HG02623 (cell line): ENCODE data around the gene PAQR8.

ENCODE experiments used
- ATAC-seq: cut with Tn5 transposase; IDR thresholded peaks from one replicate; pipeline ENCODE4 v1.9.1; 2021; ENCODE audit warnings: moderate library complexity; ENCODE audit not compliant: unreplicated experiment

Gene PAQR8

GRCh38 chr6:52457096-52457495, 95.1 kb downstream of the PAQR8 start:
- ATAC-seq, result no peak
